GM18502 (cell line): Measurements from ENCODE around the gene UBTD1.
"Not testable (repeated sequence)": the region's sequence is repeated elsewhere in the genome, so short reads cannot be mapped to it uniquely, and the experiment has no call there.

Experiments used
- ATAC-seq: cut with Tn5 transposase; IDR thresholded peaks from one replicate; pipeline ENCODE4 v1.9.1; 2021; ENCODE audit warnings: mild to moderate bottlenecking; ENCODE audit not compliant: unreplicated experiment, poor library complexity

The UBTD1 gene

GRCh38 chr10:97511711-97512440, 13.2 kb downstream of the UBTD1 start:
- no peak for ATAC-seq

- no peak for ATAC-seq
Measured at GRCh38 chr10:97512993-97513392, 14.3 kb downstream of the UBTD1 start.

- no peak for ATAC-seq
Measured at GRCh38 chr10:97514344-97514743, 15.6 kb downstream of the UBTD1 start.

- ATAC-seq = no peak
Measured at GRCh38 chr10:97515271-97515978, 16.7 kb downstream of the UBTD1 start.

GRCh38 chr10:97517096-97517750, 18.5 kb downstream of the UBTD1 start:
- ATAC-seq = no peak

GRCh38 chr10:97517778-97518300, 19.1 kb downstream of the UBTD1 start:
- no peak for ATAC-seq

GRCh38 chr10:97518301-97519043, 19.7 kb downstream of the UBTD1 start:
- no peak for ATAC-seq

GRCh38 chr10:97519342-97519741, 20.6 kb downstream of the UBTD1 start:
- ATAC-seq = no peak

GRCh38 chr10:97520520-97520919, 21.8 kb downstream of the UBTD1 start:
- no peak for ATAC-seq

- no peak for ATAC-seq
Measured at GRCh38 chr10:97520978-97521761, 22.4 kb downstream of the UBTD1 start.

- ATAC-seq = no peak
Measured at GRCh38 chr10:97522071-97522470, 23.3 kb downstream of the UBTD1 start.

- no peak for ATAC-seq
Measured at GRCh38 chr10:97522937-97523336, 24.2 kb downstream of the UBTD1 start.

- ATAC-seq = no peak
Measured at GRCh38 chr10:97525086-97525485, 26.4 kb downstream of the UBTD1 start.

GRCh38 chr10:97525683-97526110, 27.0 kb downstream of the UBTD1 start:
- no peak for ATAC-seq

- not testable (repeated sequence) for ATAC-seq
Measured at GRCh38 chr10:97528876-97529275, 30.2 kb downstream of the UBTD1 start.

GRCh38 chr10:97529685-97530465, 31.2 kb downstream of the UBTD1 start:
- no peak for ATAC-seq

- ATAC-seq = no peak
Measured at GRCh38 chr10:97531401-97531986, 32.8 kb downstream of the UBTD1 start.

GRCh38 chr10:97532935-97533671, 34.4 kb downstream of the UBTD1 start:
- ATAC-seq = no peak
